ENCODE results near the gene BCAR1. TPM values are rescaled to one million over a fixed set of nuclear protein-coding genes. Genes with fewer than 3 reads are reported as not detected.

Gene BCAR1
- total RNA-seq, 1 donor from 2014 or later: 125 TPM

GRCh38 chr16:75203667-75204409, 47.6 kb downstream of the BCAR1 start:
- H3K4me3 ChIP-seq (ENCODE audit: low read depth, low read length): no peak overlapping the region
- no peak for DNase-seq (ENCODE audit: low read depth)
- TF ChIP-seq CTCF (conservative IDR thresholded peaks at IDR 0.05; ENCODE audit: low read depth, low read length): no peak

GRCh38 chr16:75203096-75203495, 48.3 kb downstream of the BCAR1 start:
- TF ChIP-seq CTCF (conservative IDR thresholded peaks at IDR 0.05; ENCODE audit: low read depth, low read length): no peak
- DNase-seq (ENCODE audit: low read depth): no peak
- H3K4me3 ChIP-seq (ENCODE audit: low read depth, low read length): no peak overlapping the region

GRCh38 chr16:75202069-75202590, 49.3 kb downstream of the BCAR1 start:
- TF ChIP-seq CTCF (conservative IDR thresholded peaks at IDR 0.05; ENCODE audit: low read depth, low read length): no peak
- H3K4me3 ChIP-seq (ENCODE audit: low read depth, low read length): no peak overlapping the region
- DNase-seq (ENCODE audit: low read depth): no peak

GRCh38 chr16:75198135-75198600, 53.3 kb downstream of the BCAR1 start:
- H3K4me3 ChIP-seq (ENCODE audit: low read depth, low read length): no peak overlapping the region
- no peak for TF ChIP-seq CTCF (conservative IDR thresholded peaks at IDR 0.05; ENCODE audit: low read depth, low read length)

GRCh38 chr16:75197522-75198134, 53.8 kb downstream of the BCAR1 start:
- TF ChIP-seq CTCF (conservative IDR thresholded peaks at IDR 0.05; ENCODE audit: low read depth, low read length): no peak
- H3K4me3 ChIP-seq (ENCODE audit: low read depth, low read length): no peak overlapping the region
- DNase-seq (ENCODE audit: low read depth): no peak

More at GRCh38 chr16:75198135-75198600, 53.3 kb downstream of the BCAR1 start:
- DNase-seq (ENCODE audit: low read depth): no peak

- TF ChIP-seq CTCF (conservative IDR thresholded peaks at IDR 0.05; ENCODE audit: low read depth, low read length): no peak
- no peak for DNase-seq (ENCODE audit: low read depth)
Measured at GRCh38 chr16:75196836-75197235, 54.6 kb downstream of the BCAR1 start.

More at GRCh38 chr16:75196836-75197235, 54.6 kb downstream of the BCAR1 start:
- H3K4me3 ChIP-seq (ENCODE audit: low read depth, low read length): no peak overlapping the region
